Activated T-cell treated with anti-CD3 and anti-CD28 coated beads for 24 hours (primary cell): ENCODE results near the gene MISP.

Experiments
- DNase-seq: peaks from one replicate; pipeline ENCODE4 v3.0.0-alpha.2; 2020; ENCODE audit warnings: low read depth

Gene MISP

DNA sequence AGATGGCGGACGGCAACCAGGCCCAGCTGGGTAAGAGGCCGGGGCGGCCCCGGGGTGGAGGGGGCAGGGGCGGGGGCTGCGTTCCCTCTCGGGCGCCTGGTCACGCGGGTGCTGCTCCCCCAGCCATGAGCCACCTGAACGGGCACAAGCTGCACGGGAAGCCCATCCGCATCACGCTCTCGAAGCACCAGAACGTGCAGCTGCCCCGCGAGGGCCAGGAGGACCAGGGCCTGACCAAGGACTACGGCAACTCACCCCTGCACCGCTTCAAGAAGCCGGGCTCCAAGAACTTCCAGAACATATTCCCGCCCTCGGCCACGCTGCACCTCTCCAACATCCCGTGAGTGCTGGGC is 57.5 kb downstream of the MISP start:
- no peak for DNase-seq

DNA sequence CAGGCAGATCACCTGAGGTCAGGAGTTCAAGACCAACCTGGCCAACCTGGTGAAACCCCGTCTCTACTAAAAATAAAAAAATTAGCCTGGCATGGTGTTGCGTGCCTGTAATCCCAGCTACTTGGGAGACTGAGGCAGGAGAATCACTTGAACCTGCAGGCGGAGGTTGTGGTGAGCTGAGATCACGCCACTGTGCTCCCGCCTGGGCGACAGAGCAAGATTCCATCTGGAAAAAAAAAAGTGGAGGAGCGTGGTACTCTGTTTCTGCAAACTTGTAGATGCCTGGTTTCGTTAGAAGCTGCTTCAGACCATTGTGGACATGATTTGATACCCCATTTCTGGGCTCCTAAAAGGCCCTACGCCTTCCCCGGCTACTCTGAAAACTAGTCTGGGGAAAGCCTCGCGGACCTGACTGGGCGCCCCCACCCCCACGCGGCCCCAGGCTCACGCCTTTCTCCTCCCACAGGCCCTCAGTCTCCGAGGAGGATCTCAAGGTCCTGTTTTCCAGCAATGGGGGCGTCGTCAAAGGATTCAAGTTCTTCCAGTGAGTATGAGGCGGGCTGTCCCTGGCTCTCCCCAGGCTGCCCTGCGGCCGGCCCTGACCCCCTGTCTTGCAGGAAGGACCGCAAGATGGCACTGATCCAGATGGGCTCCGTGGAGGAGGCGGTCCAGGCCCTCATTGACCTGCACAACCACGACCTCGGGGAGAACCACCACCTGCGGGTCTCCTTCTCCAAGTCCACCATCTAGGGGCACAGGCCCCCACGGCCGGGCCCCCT is 59.4 kb downstream of the MISP start:
- DNase-seq, result no peak

DNA sequence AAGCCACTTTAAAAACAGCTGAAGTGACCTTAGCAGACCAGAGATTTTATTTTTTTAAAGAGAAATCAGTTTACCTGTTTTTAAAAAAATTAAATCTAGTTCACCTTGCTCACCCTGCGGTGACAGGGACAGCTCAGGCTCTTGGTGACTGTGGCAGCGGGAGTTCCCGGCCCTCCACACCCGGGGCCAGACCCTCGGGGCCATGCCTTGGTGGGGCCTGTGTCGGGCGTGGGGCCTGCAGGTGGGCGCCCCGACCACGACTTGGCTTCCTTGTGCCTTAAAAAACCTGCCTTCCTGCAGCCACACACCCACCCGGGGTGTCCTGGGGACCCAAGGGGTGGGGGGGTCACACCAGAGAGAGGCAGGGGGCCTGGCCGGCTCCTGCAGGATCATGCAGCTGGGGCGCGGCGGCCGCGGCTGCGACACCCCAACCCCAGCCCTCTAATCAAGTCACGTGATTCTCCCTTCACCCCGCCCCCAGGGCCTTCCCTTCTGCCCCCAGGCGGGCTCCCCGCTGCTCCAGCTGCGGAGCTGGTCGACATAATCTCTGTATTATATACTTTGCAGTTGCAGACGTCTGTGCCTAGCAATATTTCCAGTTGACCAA is 60.1 kb downstream of the MISP start:
- no peak for DNase-seq

DNA sequence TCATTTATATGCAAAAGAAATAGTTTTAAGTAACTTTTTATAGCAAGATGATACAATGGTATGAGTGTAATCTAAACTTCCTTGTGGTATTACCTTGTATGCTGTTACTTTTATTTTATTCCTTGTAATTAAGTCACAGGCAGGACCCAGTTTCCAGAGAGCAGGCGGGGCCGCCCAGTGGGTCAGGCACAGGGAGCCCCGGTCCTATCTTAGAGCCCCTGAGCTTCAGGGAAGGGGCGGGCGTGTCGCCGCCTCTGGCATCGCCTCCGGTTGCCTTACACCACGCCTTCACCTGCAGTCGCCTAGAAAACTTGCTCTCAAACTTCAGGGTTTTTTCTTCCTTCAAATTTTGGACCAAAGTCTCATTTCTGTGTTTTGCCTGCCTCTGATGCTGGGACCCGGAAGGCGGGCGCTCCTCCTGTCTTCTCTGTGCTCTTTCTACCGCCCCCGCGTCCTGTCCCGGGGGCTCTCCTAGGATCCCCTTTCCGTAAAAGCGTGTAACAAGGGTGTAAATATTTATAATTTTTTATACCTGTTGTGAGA is 60.7 kb downstream of the MISP start:
- no peak for DNase-seq

DNA sequence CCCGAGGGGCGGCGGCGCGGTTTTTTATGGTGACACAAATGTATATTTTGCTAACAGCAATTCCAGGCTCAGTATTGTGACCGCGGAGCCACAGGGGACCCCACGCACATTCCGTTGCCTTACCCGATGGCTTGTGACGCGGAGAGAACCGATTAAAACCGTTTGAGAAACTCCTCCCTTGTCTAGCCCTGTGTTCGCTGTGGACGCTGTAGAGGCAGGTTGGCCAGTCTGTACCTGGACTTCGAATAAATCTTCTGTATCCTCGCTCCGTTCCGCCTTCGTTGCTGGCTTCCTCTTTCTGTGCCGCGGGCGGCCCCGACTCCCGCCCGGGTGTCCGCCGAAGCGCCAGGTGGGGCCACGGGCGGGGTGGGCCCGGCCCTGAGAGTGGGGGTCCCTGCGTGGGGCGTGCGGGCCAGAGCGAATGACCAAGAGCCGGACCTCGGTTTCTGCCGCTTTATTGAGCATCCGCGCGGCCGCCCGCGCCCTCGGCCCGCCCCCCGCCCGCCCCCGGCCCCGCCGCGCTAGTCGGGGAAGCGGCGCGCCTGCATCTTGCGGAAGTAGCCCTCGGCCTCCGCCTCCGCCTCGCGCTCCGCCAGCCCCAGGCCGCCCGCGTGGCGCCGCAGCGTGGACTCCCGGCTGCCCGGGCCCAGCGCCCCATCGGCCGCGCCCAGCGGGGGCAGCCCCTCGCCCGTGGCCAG is 61.3 kb downstream of the MISP start:
- DNase-seq, result no peak

DNA sequence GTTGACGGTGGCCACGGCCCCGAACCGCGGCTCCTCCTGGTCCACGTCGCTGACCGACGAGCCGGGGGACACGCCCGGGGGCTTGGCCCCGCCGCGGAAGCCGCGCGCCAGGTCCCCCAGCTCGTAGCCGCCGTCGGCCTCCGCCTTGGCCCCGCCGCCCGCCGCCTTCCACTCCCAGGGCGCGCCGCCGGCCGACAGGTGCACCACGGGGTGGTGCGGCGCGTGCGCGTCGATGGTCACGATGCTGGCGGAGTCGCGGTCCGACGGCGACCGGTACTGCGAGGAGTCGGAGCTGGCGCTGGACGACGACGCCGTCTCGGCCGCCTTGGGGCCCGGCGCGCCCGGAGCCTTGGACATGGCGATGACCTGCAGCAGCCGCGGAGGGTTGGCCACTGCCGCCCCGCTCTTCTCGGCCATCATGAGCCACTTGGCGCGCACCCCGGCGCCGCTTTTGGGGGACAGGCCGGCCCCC is 61.9 kb downstream of the MISP start:
- no peak for DNase-seq

DNA sequence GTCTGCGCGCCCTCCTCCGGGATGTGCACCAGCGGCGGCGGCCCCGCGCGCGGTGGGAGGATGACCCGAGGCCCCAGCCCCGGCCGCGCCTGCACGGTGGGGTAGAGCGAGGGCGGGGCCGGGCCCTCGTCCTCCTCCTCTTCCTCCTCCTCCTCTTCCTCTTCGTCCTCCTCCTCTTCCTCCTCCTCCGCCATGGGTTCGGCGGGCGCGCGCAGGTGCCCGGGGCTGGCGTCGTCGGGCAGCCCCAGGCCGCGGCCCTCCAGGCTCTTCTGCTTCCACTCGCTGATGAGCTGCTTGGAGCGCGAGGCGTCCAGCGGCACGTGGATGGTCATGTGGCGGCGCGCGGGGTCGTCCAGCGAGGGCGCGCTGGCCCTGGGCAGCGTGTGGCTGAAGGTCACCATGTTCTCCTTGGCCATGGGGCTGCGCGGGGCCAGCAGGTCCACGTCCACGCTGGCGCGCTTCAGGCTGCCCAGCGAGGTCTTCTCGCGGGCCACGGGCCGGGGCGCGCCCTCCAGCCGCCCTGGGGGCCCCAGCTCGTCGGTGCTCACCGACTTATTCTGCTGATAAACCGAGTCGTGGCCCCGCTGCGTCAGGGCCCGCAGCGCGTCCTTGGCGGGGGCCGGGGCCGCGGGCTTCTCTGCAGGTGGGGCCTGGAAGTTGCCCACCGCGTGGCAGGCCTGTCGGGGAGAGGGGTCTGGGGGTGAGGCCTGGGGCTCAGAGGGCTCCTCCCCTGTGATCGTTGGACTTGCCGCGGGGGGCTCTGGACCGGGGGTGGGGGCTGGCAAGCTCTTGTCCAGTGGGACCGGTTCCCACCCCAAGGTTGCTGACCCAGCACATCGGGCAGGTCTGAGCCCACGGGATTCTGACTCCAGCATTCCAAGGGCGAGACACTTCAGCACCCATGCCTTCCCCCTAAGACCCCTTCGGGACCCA is 62.6 kb downstream of the MISP start:
- no peak for DNase-seq
